Measurements from ENCODE around the gene GRK1. TPM values are rescaled to one million over a fixed set of nuclear protein-coding genes. Genes with fewer than 3 reads are reported as not detected.

Gene GRK1
- total and polyA plus RNA-seq, 2 of the 13 experiments (the other 11 are each of a cell fraction or from before 2014, with no cell fraction given): 0.07 to 0.12 TPM

- H4K20me1 ChIP-seq (ENCODE audit: insufficient read depth, low read length): no peaks in the 10 kb centered on the region
- H3K79me2 ChIP-seq (ENCODE audit: insufficient read depth, low read length): no peaks in the 10 kb centered on the region
- ChIA-PET CTCF (ENCODE audit: low intra/inter-chr PET ratio, low total read pairs) (no interaction called here), POLR2A (interaction anchor here (1.3 kb wide), 1 partner anchor 10 kb away, joined by 8 read pairs; no protein-coding TSS in a partner anchor)
- in situ Hi-C loops (cut with HindIII; ENCODE audit: extremely low pct_ligation_motif_present, low pct_unique_long_range_greater_than_20kb) (no loop called here), intact Hi-C loops (cut with micrococcal nuclease; ENCODE audit: unreplicated experiment) (no loop called here)
- no peak overlapping the region for H2AFZ ChIP-seq (ENCODE audit: low read length)
- peak overlapping the region in 1 of 3 experiments; percentile 19; a peak in 1 of 6 replicates for H3K4me3 ChIP-seq (replicated peaks in 1 of 3; ENCODE audit: insufficient read depth in 1 of 3, low read depth in 2 of 3, low read length in 3 of 3)
- FAIRE-seq (peak; percentile 95), ATAC-seq (peak; percentile 41), DNase-seq (ENCODE audit: low spot score) (peak; percentile 81)
- peak overlapping the region; percentile 52; the same call in 1 of the 2 replicates for H3K9ac ChIP-seq (ENCODE audit: insufficient read depth, low read depth, low read length)
- no peaks in the 10 kb centered on the region for H3K36me3 ChIP-seq (replicated peaks in 1 of 2; ENCODE audit: control insufficient read depth in 1 of 2, insufficient read depth in 2 of 2, low read length in 2 of 2)
- H3K27me3 ChIP-seq (ENCODE audit: control insufficient read depth in 1 of 2, insufficient read depth in 2 of 2, low read length in 2 of 2): no peaks in the 10 kb centered on the region; a peak in 1 of 5 replicates
- H3K9me3 ChIP-seq (ENCODE audit: low read length): no peaks in the 10 kb centered on the region
- H3K4me2 ChIP-seq (ENCODE audit: low read depth, low read length): peak overlapping the region; percentile 60
- H3K4me1 ChIP-seq (ENCODE audit: insufficient read depth, low read length): peaks cover 74% of the 10 kb centered on the region
- no TSS peak for BruUV-seq (replicated peaks)
- H3K27ac ChIP-seq (ENCODE audit: extremely low read length, insufficient read depth, low read length): peak overlapping the region; percentile 49
- WGBS (ENCODE audit: low lambda C conversion rate): 7% methylated on average over 3 of the region's 5 CpGs
- no peak for TF ChIP-seq SRY (CRISPR knock-in tag; IDR thresholded peaks at IDR 0.05)
- no peak for TF ChIP-seq MBD4 (IDR thresholded peaks at IDR 0.05; ENCODE audit: borderline replicate concordance, low read length)
- no peak for TF ChIP-seq EEA1 (CRISPR knock-in tag; IDR thresholded peaks at IDR 0.05; ENCODE audit: borderline replicate concordance)
- no peak for TF ChIP-seq JDP2 (CRISPR knock-in tag; IDR thresholded peaks at IDR 0.05; ENCODE audit: borderline replicate concordance)
- no peak for TF ChIP-seq ZBTB21 (CRISPR knock-in tag; IDR thresholded peaks at IDR 0.05)
- no peak for TF ChIP-seq KAT2B (IDR thresholded peaks at IDR 0.05; ENCODE audit: borderline replicate concordance, low read depth, low read length)
- no peak for TF ChIP-seq MATR3 (CRISPR knock-in tag; IDR thresholded peaks at IDR 0.05)
- peak; percentile 66 for TF ChIP-seq POLR2G (IDR thresholded peaks at IDR 0.05; ENCODE audit: low read depth, low read length)
- peak; percentile 39; the same call in 1 of the 2 replicates for TF ChIP-seq ZNF687 (CRISPR knock-in tag; IDR thresholded peaks at IDR 0.05)
- TF ChIP-seq ZNF30 (CRISPR knock-in tag; IDR thresholded peaks at IDR 0.05): no peak
- no peak for TF ChIP-seq SOX6 (IDR thresholded peaks at IDR 0.05)
- TF ChIP-seq SOX6 (CRISPR knock-in tag; IDR thresholded peaks at IDR 0.05): peak; percentile 78
- TF ChIP-seq EP300 (IDR thresholded peaks at IDR 0.05; ENCODE audit: low read depth in 2 of 2, low read length in 2 of 2): 0 out of 4 replicates have a peak, but pooled peaks of 1 of the 2 experiments have one; percentile 16
- no peak for TF ChIP-seq EP300 (CRISPR knock-in tag; IDR thresholded peaks at IDR 0.05; ENCODE audit: borderline replicate concordance)
- TF ChIP-seq KDM1A (CRISPR knock-in tag; IDR thresholded peaks at IDR 0.05): no peak
- TF ChIP-seq LRRFIP1 (CRISPR knock-in tag; conservative IDR thresholded peaks at IDR 0.05): no peak
- no peak for TF ChIP-seq GLI4 (CRISPR knock-in tag; IDR thresholded peaks at IDR 0.05; ENCODE audit: borderline replicate concordance)
- TF ChIP-seq XRCC5 (optimal IDR thresholded peaks at IDR 0.05; ENCODE audit: low read length): peak; percentile 34
- TF ChIP-seq GATAD2A (CRISPR knock-in tag; IDR thresholded peaks at IDR 0.05): peak; percentile 66
- no peak for TF ChIP-seq ZBTB14 (CRISPR knock-in tag; IDR thresholded peaks at IDR 0.05)
These were observed 79.1 kb downstream of the GRK1 start for GRCh38 chr13:113746143-113746525.

Data from HepG2 (cell line).